ENCODE data around the gene RASGRP3.

DNA sequence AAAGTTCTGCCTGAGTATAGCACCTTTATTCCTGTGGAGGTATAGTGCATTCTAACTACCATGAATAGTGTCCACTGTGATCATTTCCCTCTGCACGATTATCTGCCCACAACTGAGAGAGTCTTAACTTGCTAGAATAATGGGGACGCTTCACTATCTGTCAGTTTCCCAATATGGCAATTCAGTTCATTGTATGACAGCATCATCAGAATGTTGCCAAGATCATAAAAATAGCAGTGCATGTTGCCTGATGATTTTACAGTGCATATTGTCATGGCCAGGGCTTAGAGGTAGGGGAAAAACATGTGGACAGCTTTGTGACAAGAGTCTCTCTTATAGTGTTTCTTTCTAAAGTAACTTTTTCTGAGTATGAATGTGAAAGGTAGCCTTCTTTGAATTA, 6.1 kb downstream of the RASGRP3 start:
- no peak for TF ChIP-seq POLR2A (IDR thresholded peaks at IDR 0.05; ENCODE audit: low read depth)
- TF ChIP-seq, protein P1, sequence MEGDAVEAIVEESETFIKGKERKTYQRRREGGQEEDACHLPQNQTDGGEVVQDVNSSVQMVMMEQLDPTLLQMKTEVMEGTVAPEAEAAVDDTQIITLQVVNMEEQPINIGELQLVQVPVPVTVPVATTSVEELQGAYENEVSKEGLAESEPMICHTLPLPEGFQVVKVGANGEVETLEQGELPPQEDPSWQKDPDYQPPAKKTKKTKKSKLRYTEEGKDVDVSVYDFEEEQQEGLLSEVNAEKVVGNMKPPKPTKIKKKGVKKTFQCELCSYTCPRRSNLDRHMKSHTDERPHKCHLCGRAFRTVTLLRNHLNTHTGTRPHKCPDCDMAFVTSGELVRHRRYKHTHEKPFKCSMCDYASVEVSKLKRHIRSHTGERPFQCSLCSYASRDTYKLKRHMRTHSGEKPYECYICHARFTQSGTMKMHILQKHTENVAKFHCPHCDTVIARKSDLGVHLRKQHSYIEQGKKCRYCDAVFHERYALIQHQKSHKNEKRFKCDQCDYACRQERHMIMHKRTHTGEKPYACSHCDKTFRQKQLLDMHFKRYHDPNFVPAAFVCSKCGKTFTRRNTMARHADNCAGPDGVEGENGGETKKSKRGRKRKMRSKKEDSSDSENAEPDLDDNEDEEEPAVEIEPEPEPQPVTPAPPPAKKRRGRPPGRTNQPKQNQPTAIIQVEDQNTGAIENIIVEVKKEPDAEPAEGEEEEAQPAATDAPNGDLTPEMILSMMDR (IDR thresholded peaks at IDR 0.05): no peak
